ENCODE data around the gene TMX2. TPM values are rescaled to one million over a fixed set of nuclear protein-coding genes. Genes with fewer than 3 reads are reported as not detected.
A peak's percentile ranks its signal among the peaks of the same experiment; 100 is the strongest.

The TMX2 gene
- total and polyA plus RNA-seq, 7 donors: 31.5 to 192 (median 64.6) TPM

- WGBS, 3 donors: 63 to 76% (median 66%) methylated on average over 4 of the region's 4 CpGs
- no peaks in the 10 kb centered on the region for H3K9me3 ChIP-seq
- intact Hi-C loops (cut with DNase I): no loop called here
- no peaks in the 10 kb centered on the region for H3K27me3 ChIP-seq (ENCODE audit: insufficient read depth in 3 of 3, low read length in 2 of 3)
- no peaks in the 10 kb centered on the region for H3K36me3 ChIP-seq (ENCODE audit: insufficient read depth in 1 of 2, low read depth in 1 of 2)
- H3K4me3 ChIP-seq: no peak overlapping the region
- H3K4me1 ChIP-seq: peaks cover 72% of the 10 kb centered on the region
- no peak for DNase-seq
- ATAC-seq: no peak
- no peak overlapping the region for H3K27ac ChIP-seq
- TF ChIP-seq CTCF (IDR thresholded peaks at IDR 0.05): no peak
Observed at GRCh38 chr11:57772562-57772961, 60.2 kb downstream of the TMX2 start.

- Histone ChIP-seq H3K36me3 (ENCODE audit: insufficient read depth in 1 of 2, low read depth in 1 of 2) (no peaks in the 10 kb centered on the region), H3K9me3 (no peaks in the 10 kb centered on the region), H3K27ac (no peak overlapping the region), H3K27me3 (ENCODE audit: insufficient read depth in 3 of 3, low read length in 2 of 3) (no peaks in the 10 kb centered on the region), H3K4me1 (peaks cover 76% of the 10 kb centered on the region), H3K4me3 (no peak overlapping the region)
- no peak for TF ChIP-seq CTCF (IDR thresholded peaks at IDR 0.05)
- ATAC-seq (no peak), DNase-seq (no peak)
- intact Hi-C loops (cut with DNase I): no loop called here
- 64 to 80% (median 77%) methylated on average over 5 of the region's 5 CpGs for WGBS, 3 donors
Observed at GRCh38 chr11:57773026-57773598, 60.7 kb downstream of the TMX2 start.

- H3K4me1 ChIP-seq: peaks cover 86% of the 10 kb centered on the region
- 30 to 39% (median 31%) methylated on average over 5 of the region's 5 CpGs for WGBS, 3 donors
- H3K36me3 ChIP-seq (ENCODE audit: insufficient read depth in 1 of 2, low read depth in 1 of 2): no peaks in the 10 kb centered on the region
- H3K9me3 ChIP-seq: no peaks in the 10 kb centered on the region
- no peak for TF ChIP-seq CTCF (IDR thresholded peaks at IDR 0.05)
- no peak for DNase-seq
- H3K4me3 ChIP-seq: peak overlapping the region; percentile 38
- peak overlapping the region; percentile 66 for H3K27ac ChIP-seq
- ATAC-seq: no peak
- H3K27me3 ChIP-seq (ENCODE audit: insufficient read depth in 3 of 3, low read length in 2 of 3): no peaks in the 10 kb centered on the region
- intact Hi-C loops (cut with DNase I): no loop called here
Observed at GRCh38 chr11:57775491-57775890, 63.1 kb downstream of the TMX2 start.

GRCh38 chr11:57776031-57776521 is 63.7 kb downstream of the TMX2 start:
- Histone ChIP-seq H3K9me3 (no peaks in the 10 kb centered on the region), H3K4me3 (peak overlapping the region; percentile 38), H3K36me3 (ENCODE audit: insufficient read depth in 1 of 2, low read depth in 1 of 2) (no peaks in the 10 kb centered on the region), H3K27ac (peak overlapping the region; percentile 66), H3K4me1 (peaks cover 88% of the 10 kb centered on the region), H3K27me3 (ENCODE audit: insufficient read depth in 3 of 3, low read length in 2 of 3) (no peaks in the 10 kb centered on the region)
- DNase-seq (no peak), ATAC-seq (peak; percentile 34 to 48 (median 42))
- intact Hi-C loops (cut with DNase I): no loop called here
- WGBS, 3 donors: 22 to 31% (median 26%) methylated on average over 3 of the region's 3 CpGs
- no peak for TF ChIP-seq CTCF (IDR thresholded peaks at IDR 0.05)
